ENCODE results near the gene TMEM138. TPM values are rescaled to one million over a fixed set of nuclear protein-coding genes. Genes with fewer than 3 reads are reported as not detected.

Gene TMEM138
- total RNA-seq, 1 donor from 2014 or later, result 13.7 TPM

- no peak for DNase-seq (ENCODE audit: low read depth, low spot score)
Observed at GRCh38 chr11:61406067-61406466, 43.9 kb downstream of the TMEM138 start.

- no peak for DNase-seq (ENCODE audit: low read depth, low spot score)
Observed at GRCh38 chr11:61406991-61407728, 45.0 kb downstream of the TMEM138 start.

GRCh38 chr11:61411589-61411988 is 49.4 kb downstream of the TMEM138 start:
- DNase-seq (ENCODE audit: low read depth, low spot score), result no peak

GRCh38 chr11:61413496-61413895 is 51.3 kb downstream of the TMEM138 start:
- no peak for DNase-seq (ENCODE audit: low read depth, low spot score)

GRCh38 chr11:61414547-61414946 is 52.4 kb downstream of the TMEM138 start:
- no peak for DNase-seq (ENCODE audit: low read depth, low spot score)

- DNase-seq (ENCODE audit: low read depth, low spot score), result no peak
Observed at GRCh38 chr11:61415381-61415780, 53.2 kb downstream of the TMEM138 start.

- DNase-seq (ENCODE audit: low read depth, low spot score), result no peak
Observed at GRCh38 chr11:61416941-61417340, 54.8 kb downstream of the TMEM138 start.

- DNase-seq (ENCODE audit: low read depth, low spot score), result no peak
Observed at GRCh38 chr11:61417670-61418069, 55.5 kb downstream of the TMEM138 start.

GRCh38 chr11:61418136-61418535 is 56.0 kb downstream of the TMEM138 start:
- no peak for DNase-seq (ENCODE audit: low read depth, low spot score)

Other genes starting within 250 kb of the TMEM138 start
- 11.0 and 12.5 TPM in 2 replicates for gene VPS37C, start 200.9 kb upstream of the TMEM138 start, total RNA-seq
- not detected in 2 replicates for gene PGA3, start 158.9 kb upstream of the TMEM138 start, total RNA-seq
- not detected in 2 replicates for gene PGA4, start 140.0 kb upstream of the TMEM138 start, total RNA-seq
- gene PGA5, start 121.2 kb upstream of the TMEM138 start, total RNA-seq, result not detected in 2 replicates
- 1.7 TPM in 2 replicates for gene VWCE, start 67.1 kb upstream of the TMEM138 start, total RNA-seq
- 383 and 419 TPM in 2 replicates for gene DDB1, start 29.3 kb upstream of the TMEM138 start, total RNA-seq
- 13.6 and 20.4 TPM in 2 replicates for gene TKFC, start 29.1 kb upstream of the TMEM138 start, total RNA-seq
- 33.8 and 41.4 TPM in 2 replicates for gene CYB561A3, start 492 bp upstream of the TMEM138 start, total RNA-seq
- gene TMEM216, start 30.2 kb downstream of the TMEM138 start, total RNA-seq, result 8.6 and 9.0 TPM in 2 replicates
- 13.0 and 16.4 TPM in 2 replicates for gene CPSF7, start 67.6 kb downstream of the TMEM138 start, total RNA-seq
- gene SDHAF2, start 67.8 kb downstream of the TMEM138 start, total RNA-seq, result 33.7 and 44.0 TPM in 2 replicates
- gene LRRC10B, start 146.4 kb downstream of the TMEM138 start, total RNA-seq, result not detected in 2 replicates
- under 0.01 and 0.18 TPM in 2 replicates for gene SYT7, start 218.7 kb downstream of the TMEM138 start, total RNA-seq

All from pulmonary artery endothelial cell (primary cell).